M059J (cell line): Measurements from ENCODE around the gene NUDT8. TPM values are rescaled to one million over a fixed set of nuclear protein-coding genes. Genes with fewer than 3 reads are reported as not detected.
A peak's percentile ranks its signal among the peaks of the same experiment; 100 is the strongest.
"Not testable (repeated sequence)": the region's sequence is repeated elsewhere in the genome, so short reads cannot be mapped to it uniquely, and the experiment has no call there.

Experiments
- DNase-seq: peaks from one replicate; pipeline ENCODE4 v3.0.0-alpha.2; 2012; ENCODE audit warnings: low read depth
- total RNA-seq: library from RNA; depleted of rRNA; stranded (reverse); fragments of >200 nt; shearing (Covaris generic); gene quantifications from 2 replicates; pipeline ENCODE4 v1.2.3, GENCODE V29; 2014

Gene NUDT8
- total RNA-seq, 1 experiment from 2014 or later = 5.7 TPM

DNA sequence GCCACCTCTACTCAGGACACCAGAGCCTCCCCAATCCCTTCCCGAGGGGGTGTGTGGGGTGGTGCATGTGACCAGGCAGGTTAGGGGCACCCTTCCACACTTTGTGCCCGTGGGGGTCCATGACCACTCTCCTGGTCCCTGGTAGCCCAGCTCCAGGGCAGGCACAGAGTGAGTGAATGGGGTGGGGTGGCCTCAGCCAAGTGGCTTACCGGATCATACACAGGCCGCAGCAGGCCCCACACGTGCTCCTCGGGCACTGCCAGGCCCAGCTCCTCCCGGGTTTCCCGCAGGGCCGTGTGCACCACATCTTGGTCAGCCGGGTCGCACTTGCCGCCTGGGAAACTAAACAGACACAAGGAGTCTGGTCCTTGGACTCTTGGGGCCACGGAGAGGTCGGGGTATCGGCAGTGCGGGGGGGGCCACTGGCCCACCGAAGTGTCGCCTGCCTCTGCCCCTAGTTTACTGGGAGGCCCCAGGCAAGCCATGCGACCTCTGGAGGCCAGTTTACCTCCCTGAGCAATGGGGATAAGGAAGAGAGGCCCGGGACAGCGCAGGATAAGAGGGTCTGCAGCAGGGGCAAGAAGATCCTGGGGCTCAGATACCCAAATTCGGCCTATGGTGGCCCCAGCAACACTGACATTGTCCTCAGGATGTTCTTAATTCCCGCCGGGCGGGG is 889 bp downstream of the NUDT8 start:
- no peak for DNase-seq

DNA sequence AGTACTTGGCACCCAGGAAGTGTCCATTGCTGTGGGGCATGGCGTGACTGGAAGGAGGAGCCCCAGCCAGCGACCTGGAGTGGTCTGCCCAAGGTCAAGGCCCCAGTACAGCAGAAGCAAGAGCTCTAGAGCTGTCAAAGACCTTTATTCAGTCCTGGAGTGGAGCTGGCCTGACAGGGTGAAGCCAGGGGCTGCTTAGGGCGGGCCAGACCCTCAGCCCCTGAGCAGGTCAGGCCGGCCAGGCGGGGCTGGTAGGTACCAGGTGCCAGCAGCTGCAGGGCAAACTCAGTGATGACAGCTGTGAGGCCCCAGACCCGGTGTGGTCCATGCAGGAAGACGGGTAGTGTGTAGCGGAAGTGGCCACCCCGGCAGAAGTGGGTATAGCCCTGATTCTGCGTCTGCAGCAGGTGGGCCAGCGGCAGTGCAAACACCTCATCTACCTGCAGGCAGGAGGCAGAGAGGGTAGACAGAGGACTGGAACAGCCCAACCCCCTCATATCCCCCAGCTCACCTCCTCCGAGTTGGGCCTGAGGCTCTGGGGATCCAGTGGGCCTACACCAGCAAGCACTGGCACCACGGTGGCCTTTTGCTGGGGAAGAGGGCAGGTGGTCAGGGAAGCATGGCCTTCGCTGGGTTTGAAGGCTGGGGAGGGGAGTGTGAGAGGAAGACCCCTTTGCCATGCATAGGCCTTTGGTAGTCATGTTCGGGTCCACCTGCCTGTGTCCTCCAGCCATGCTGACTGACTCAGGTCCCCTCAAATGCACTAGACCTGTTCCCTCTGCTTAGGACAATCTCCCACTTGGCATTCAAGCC is 1.7 kb downstream of the NUDT8 start:
- DNase-seq = no peak

DNA sequence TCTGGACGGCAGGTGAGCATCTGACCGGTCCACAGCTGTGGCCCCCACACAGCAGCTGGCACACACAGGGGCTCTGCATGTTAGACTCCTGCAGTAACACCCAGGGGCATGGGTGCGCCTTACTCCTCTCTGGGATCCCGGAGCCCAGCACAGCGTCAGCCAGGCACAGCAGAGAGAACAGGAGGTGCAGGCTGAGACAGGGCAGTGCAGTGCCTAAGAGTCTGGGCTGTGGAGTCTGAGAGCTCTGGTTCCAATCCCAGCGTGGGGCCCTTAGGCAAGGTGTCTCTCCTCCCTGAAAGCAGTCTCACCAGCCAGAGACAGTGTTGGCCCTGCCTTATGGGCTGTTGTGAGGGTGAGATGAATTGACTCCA is 2.3 kb downstream of the NUDT8 start:
- DNase-seq = no peak

DNA sequence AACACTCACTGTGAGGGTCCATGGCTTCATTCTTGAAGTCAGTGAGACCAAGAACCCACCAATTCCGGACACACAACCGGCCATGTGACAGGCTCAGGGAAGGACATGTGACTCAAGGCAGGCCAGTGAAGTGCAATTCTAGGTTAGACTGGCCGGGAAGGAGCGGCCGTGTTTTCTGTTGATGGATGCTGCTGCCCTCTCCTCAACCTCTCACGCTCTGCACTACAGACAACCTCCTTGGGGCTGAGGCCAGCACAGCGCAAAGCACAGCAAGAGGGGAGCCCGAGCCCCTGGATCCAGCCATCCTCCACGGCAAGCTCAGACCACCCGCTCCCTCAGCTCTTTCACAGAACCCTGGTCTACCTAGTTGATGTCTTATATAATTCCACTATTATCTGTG is 2.8 kb downstream of the NUDT8 start:
- no peak for DNase-seq

DNA sequence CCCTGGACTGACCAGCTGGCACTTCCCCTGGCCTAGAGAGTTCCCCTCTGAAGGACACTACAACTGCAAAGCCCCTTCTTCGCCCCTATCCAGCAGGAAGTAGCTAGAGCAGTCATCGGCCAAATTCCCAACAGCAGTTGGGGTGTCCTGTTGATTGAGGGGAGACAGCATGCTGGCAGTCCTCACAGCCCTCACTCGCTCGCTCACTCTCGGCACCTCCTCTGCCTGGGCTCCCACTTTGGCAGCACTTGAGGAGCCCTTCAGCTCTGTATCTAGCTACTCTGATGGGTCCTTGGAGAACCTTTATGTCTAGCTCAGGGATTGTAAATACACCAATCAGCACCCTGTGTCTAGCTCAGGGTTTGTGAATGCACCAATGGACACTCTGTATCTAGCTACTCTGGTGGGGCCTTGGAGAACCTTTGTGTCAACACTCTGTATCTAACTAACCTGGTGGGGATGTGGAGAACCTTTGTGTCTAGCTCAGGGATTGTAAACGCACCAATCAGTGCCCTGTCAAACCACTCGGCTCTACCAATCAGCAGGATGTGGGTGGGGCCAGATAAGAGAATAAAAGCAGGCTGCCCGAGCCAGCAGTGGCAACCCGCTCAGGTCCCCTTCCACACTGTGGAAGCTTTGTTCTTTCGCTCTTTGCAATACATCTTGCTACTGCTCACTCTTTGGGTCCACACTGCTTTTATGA is 3.5 kb downstream of the NUDT8 start:
- not testable (repeated sequence) for DNase-seq

DNA sequence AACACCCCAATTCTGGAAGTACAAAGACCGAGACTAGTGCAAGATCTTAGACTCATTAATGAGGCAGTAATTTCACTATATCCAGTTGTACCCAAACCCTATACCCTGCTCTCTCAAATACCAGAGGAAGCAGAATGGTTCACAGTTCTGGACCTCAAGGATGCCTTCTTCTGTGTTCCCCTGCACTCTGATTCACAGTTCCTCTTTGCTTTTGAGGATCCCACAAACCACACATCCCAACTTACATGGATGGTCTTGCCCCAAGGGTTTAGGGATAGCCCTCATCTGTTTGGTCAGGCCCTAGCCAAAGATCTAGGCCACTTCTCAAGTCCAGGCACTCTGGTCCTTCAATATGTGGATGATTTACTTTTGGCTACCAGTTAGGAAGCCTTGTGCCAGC is 5.9 kb downstream of the NUDT8 start:
- not testable (repeated sequence) for DNase-seq

GRCh38 chr11:67622905-67623304 is 6.8 kb downstream of the NUDT8 start:
- not testable (repeated sequence) for DNase-seq

DNA sequence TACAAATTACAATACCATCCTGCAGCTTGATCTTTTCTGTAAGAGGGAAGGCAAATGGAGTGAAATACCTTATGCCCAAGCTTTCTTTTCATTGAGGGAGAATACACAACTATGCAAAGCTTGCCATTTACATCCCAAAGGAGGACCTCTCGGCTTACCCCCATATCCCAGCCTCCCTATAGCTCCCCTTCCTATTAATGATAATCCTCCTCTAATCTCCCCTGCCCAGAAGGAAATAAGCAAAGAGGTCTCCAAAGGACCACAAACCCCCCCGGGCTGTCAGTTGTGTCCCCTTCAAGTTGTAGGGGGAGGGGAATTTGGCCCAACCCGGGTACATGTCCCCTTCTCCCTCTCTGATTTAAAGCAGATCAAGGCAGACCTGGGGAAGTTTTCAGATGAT is 7.8 kb downstream of the NUDT8 start:
- DNase-seq = not testable (repeated sequence)

DNA sequence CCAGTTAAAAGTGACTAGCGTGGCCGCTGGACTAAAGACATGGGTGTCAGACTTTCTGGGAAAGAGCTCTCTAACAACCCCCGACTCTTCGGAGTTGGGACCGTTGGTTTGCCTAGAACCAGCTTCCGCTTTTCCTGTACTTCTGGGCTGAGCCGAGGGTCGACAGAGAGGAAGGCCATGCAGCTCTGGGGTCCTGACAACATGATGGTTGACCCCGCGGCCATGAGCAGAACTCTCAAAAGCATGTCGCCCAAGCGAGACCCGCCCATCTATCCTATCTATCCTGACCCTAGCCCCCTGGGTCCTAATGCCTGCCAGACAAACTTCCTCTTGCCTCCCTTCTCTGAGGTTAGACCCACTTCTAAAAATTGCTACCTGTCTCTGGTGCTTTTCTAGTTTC is 9.1 kb downstream of the NUDT8 start:
- not testable (repeated sequence) for DNase-seq

DNA sequence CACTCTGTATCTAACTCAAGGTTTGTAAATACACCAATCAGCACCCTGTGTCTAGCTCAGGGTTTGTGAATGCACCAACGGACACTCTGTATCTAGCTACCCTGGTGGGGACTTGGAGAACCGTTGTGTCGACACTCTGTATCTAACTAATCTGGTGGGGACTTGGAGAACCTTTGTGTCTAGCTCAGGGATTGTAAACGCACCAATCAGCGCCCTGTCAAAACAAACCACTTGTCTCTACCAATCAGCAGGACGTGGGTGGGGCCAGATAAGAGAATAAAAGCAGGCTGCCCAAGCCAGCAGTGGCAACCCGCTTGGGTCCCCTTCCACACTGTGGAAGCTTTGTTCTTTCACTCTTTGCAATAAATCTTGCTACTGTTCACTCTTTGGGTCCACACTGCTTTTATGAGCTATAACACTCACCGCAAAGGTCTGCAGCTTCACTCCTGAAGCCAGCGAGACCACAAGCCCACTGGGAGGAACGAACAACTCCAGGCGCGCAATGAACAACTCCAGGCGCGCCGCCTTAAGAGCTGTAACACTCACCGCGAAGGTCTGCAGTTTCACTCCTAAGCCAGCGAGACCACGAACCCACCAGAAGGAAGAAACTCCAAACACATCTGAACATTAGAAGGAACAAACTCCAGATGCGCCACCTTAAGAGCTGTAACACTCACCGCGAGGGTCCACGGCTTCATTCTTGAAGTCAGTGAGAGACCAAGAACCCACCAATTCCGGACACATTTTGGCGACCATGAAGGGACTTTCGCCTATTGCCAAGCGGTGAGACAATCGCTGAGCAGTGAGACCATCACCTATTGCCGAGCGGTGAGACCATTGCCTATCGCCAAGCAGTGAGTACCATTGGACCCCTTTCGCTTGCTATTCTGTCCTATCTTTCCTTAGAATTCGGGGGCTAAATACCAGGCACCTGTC is 9.8 kb downstream of the NUDT8 start:
- DNase-seq = not testable (repeated sequence)

GRCh38 chr11:67618901-67619659 is 10.7 kb downstream of the NUDT8 start:
- DNase-seq = not testable (repeated sequence)

- DNase-seq = no peak
Measured at GRCh38 chr11:67617243-67617953, 12.3 kb downstream of the NUDT8 start.

DNA sequence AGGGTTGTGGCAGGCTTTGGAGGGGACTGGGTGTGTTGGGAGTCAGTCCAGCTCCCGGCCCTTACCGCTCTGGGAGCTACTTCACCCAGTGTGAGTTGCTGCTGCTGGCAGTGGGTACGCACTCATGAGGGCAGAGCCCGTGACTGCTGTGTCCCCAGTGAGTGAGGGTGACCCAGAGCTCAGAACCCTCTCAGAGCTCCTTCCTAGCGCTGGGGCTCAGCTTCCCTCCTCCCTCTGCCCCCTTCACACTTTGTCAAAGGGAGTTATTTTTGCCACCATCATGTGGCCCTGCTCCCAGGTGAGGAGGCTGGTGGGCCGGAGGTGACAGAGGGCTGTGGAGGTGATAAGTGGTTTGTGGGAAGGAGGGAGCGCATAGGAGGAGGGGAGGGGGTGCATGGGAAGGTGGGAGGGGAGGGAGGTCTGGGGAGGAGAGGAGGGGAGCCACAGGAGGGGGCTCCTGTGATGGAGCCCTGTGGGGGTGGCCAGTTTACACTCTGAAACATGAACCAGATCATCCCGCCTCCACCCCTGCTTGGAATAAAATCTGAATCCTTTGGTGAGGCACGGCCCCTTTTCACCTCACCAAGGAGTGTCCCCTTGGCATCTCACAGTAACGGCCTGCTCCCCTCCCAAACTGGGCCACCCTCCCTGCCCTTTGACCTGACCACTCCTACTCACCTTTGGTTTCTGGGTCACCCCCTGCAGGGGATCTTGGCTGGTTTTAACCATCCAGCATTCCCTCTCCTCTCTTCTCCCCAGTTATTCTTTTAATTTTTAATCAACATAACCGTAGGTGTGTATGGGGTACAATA is 13.1 kb downstream of the NUDT8 start:
- no peak for DNase-seq

GRCh38 chr11:67615728-67616430 is 13.9 kb downstream of the NUDT8 start:
- no peak for DNase-seq

DNA sequence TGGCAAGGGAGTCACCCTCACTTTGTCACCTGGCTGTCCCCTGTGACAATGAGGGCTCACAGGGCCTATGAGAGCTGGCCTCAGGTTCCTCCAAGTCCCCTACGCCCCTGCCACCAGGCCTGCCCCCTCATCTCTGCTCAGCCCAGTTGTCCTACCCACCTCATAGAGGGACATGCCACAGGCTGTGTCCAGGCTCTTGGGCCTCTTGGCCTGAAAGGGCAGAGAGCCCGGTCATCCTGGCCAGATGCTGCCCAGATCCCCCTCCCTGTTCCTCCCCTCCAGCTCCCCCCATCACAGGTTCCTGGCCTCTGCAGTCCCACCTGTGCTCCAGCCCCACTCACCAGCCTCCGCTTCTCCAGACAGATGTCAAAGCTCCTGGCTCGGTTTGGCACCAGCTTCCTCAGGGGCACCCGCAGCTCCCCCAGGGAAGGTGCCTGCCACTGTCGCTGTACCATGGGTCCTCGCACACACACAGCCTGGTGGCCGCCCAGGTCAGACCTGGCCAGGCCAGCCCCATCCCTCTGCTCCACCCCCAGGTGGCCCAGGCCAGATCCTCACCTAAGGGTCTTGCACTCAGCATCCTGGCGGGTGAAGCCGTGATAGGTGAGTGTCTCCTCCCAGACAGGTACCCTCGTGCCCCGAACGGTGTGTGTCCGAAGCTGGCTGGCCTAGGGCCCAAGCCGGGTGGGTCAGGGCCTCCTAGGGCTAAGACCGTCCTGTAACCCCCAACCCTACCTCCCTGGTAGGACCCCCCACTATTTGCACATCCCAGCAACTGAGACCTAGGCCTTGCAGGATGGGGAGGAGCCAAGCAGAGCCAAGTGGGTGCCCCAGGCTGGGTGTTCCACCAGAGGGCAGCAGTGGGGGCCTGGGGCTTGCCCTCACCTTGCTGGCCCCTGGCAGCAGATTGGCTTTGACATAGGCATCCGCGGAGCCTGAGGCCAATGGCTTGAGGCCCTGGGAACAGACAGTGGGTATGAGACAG is 14.7 kb downstream of the NUDT8 start:
- peak; percentile 30 for DNase-seq

DNA sequence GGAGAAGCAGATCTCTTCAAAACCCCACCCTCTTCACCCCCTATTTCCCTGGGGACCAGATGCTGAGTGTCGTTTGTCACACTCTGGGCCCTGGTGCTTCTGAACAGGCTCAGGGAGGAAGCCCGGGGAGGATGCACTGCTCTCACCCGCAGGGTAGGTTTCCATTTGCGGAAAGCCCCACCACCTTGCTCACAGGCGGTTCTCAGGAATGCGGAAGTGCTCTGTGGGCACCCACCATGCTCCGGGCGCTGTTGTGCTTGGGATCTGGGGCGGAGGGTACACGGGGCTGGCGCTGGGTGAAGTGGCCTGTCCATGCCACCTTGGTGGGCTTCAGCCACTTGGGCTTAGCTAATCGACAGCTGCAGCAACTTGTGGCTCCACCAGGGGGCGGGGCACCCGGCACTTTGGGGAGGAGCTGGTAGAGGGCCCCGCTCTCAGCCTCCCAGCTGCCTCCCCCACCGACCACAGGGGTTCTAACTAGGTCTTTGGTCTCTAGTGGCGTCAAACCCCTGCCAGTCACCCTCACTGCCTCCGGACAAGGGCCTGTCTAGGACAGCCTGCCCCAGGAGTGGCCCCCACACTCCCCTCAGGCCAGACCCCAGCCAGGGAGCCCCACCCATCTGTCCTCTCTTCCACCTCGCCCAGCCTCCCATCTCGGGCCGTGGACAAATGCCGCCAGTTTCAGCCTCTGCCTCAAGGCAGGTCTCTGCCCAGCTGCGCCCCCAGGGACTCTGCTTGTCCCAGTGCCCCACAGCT is 15.6 kb downstream of the NUDT8 start:
- peak; percentile 22 for DNase-seq
